ENCODE measurements around the gene GNPTG.

GNPTG gene

GRCh38 chr16:1312467-1312816 is 39.3 kb upstream of the GNPTG start:
- peak overlapping the region in 1 of 2 donors; percentile 92 for H3K4me3 ChIP-seq (ENCODE audit: low read depth in 1 of 2, low read length in 2 of 2)
- no peaks in the 10 kb centered on the region for H3K9me3 ChIP-seq (ENCODE audit: control insufficient read depth in 1 of 2, low read length in 2 of 2)
- H3K4me1 ChIP-seq (ENCODE audit: control insufficient read depth in 1 of 2, insufficient read depth in 2 of 2, low read length in 2 of 2) = peaks cover 10 to 48% of the 10 kb centered on the region in 2 donors
- peaks cover 22 to 38% of the 10 kb centered on the region in 2 donors for H3K36me3 ChIP-seq (ENCODE audit: control insufficient read depth in 1 of 2, insufficient read depth in 2 of 2, low read length in 2 of 2)
- H3K27me3 ChIP-seq (ENCODE audit: low read depth, low read length) = no peaks in the 10 kb centered on the region
- no peak overlapping the region for H3K27ac ChIP-seq (ENCODE audit: low read length)

DNA sequence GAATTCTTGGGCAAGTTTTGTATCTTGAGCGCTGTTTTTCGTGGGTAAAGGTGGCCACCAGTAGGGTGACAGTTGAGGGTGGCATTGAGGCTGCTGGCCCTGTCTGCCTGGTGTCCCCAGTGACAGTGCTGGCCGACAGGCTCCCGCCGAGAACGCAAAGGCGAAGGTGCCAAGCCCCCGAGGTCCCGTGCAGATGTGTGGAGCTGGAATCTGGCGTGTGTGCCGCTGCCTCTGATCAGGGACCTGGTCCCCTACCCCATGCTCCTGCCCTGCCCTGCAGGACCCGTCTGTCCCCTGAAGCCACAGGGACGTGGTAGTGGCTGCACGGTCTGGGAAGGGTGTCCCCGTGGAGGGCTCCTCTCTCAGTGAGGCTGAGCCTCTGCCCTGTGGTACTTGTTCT is 38.8 kb upstream of the GNPTG start:
- H3K27me3 ChIP-seq (ENCODE audit: low read depth, low read length) = no peaks in the 10 kb centered on the region
- peaks cover 27 to 42% of the 10 kb centered on the region in 2 donors for H3K36me3 ChIP-seq (ENCODE audit: control insufficient read depth in 1 of 2, insufficient read depth in 2 of 2, low read length in 2 of 2)
- H3K27ac ChIP-seq (ENCODE audit: low read length) = no peak overlapping the region
- peak overlapping the region in 1 of 2 donors; percentile 92 for H3K4me3 ChIP-seq (ENCODE audit: low read depth in 1 of 2, low read length in 2 of 2)
- no peaks in the 10 kb centered on the region for H3K9me3 ChIP-seq (ENCODE audit: control insufficient read depth in 1 of 2, low read length in 2 of 2)
- peaks cover 10 to 48% of the 10 kb centered on the region in 2 donors for H3K4me1 ChIP-seq (ENCODE audit: control insufficient read depth in 1 of 2, insufficient read depth in 2 of 2, low read length in 2 of 2)

DNA sequence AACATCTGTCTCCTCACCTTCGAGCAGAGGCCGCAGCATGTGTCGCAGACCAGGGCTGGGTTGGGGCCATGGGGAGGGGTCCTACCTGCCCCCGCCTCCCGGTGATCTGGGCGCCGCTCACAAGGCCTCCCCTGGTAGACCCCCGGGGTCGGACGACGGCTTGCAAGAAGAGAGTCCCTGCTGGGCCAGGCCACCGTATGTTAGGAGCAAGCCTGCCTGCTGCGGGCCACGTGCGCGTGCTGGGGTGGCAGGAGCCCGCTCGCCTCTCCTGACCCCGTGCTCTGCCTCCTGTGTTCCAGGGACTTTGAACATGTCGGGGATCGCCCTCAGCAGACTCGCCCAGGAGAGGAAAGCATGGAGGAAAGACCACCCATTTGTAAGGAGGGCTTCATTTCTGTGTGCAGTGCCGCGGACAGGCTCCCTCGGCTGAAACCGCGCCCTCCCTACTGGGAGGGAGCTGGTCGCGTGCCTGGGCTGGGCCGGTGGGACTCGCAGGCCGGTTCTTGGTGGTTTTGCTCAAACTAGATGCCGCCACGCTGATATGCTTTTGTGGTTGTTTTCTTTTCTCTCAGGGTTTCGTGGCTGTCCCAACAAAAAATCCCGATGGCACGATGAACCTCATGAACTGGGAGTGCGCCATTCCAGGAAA is 37.9 kb upstream of the GNPTG start:
- H3K4me3 ChIP-seq (ENCODE audit: low read depth in 1 of 2, low read length in 2 of 2) = no peak overlapping the region
- H3K27me3 ChIP-seq (ENCODE audit: low read depth, low read length) = no peaks in the 10 kb centered on the region
- peaks cover 10 to 48% of the 10 kb centered on the region in 2 donors for H3K4me1 ChIP-seq (ENCODE audit: control insufficient read depth in 1 of 2, insufficient read depth in 2 of 2, low read length in 2 of 2)
- no peaks in the 10 kb centered on the region for H3K9me3 ChIP-seq (ENCODE audit: control insufficient read depth in 1 of 2, low read length in 2 of 2)
- peaks cover 35 to 52% of the 10 kb centered on the region in 2 donors for H3K36me3 ChIP-seq (ENCODE audit: control insufficient read depth in 1 of 2, insufficient read depth in 2 of 2, low read length in 2 of 2)
- H3K27ac ChIP-seq (ENCODE audit: low read length) = no peak overlapping the region

DNA sequence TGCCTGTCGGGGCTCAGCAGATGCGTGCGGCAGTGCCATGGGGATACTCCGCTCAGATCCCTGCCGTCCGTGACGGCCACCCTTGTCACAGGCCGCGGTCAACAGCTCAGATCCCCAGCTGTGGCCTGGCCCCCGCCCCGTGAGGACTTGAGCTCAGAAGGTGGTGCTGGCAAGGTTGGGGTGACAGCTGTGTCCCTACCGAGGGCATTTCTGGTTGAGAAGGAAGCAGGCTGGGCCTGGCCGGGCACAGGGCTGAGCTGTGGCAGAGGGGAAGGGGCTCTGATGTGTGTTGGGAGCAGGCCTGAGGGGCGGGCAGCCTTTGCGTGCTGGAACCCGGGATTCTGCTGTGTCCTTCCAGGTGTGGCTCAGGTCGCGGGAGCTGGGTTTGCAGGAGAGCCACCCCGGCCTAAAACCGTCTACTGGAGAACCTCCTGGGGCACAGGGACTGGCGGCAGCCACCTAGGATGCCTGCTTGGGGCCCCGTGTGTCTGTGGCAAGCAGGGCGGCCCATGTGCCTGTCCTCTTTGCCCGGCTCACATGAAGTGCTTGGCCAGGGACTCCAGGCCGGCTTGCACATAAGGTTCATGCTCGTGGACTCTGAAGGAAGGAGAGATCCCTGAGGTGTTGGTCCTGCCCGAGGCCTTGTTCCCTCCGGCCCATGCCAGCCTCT is 37.2 kb upstream of the GNPTG start:
- H3K27me3 ChIP-seq (ENCODE audit: low read depth, low read length) = no peaks in the 10 kb centered on the region
- peaks cover 10 to 48% of the 10 kb centered on the region in 2 donors for H3K4me1 ChIP-seq (ENCODE audit: control insufficient read depth in 1 of 2, insufficient read depth in 2 of 2, low read length in 2 of 2)

GRCh38 chr16:1315081-1316032 is 36.4 kb upstream of the GNPTG start:
- Histone ChIP-seq H3K4me3 (ENCODE audit: low read depth in 1 of 2, low read length in 2 of 2) (no peak overlapping the region), H3K36me3 (ENCODE audit: control insufficient read depth in 1 of 2, insufficient read depth in 2 of 2, low read length in 2 of 2) (peaks cover 49 to 67% of the 10 kb centered on the region in 2 donors)

More for the DNA sequence above, 37.2 kb upstream of the GNPTG start:
- H3K36me3 ChIP-seq (ENCODE audit: control insufficient read depth in 1 of 2, insufficient read depth in 2 of 2, low read length in 2 of 2) = peaks cover 41 to 59% of the 10 kb centered on the region in 2 donors
- no peak overlapping the region for H3K4me3 ChIP-seq (ENCODE audit: low read depth in 1 of 2, low read length in 2 of 2)
- no peaks in the 10 kb centered on the region for H3K9me3 ChIP-seq (ENCODE audit: control insufficient read depth in 1 of 2, low read length in 2 of 2)
- H3K27ac ChIP-seq (ENCODE audit: low read length) = no peak overlapping the region

GRCh38 chr16:1316033-1316405 is 35.7 kb upstream of the GNPTG start:
- H3K36me3 ChIP-seq (ENCODE audit: control insufficient read depth in 1 of 2, insufficient read depth in 2 of 2, low read length in 2 of 2) = peaks cover 50 to 73% of the 10 kb centered on the region in 2 donors
- no peaks in the 10 kb centered on the region for H3K27me3 ChIP-seq (ENCODE audit: low read depth, low read length)
- H3K4me3 ChIP-seq (ENCODE audit: low read depth in 1 of 2, low read length in 2 of 2) = no peak overlapping the region
- no peaks in the 10 kb centered on the region for H3K9me3 ChIP-seq (ENCODE audit: control insufficient read depth in 1 of 2, low read length in 2 of 2)
- peaks cover 7 to 37% of the 10 kb centered on the region in 2 donors for H3K4me1 ChIP-seq (ENCODE audit: control insufficient read depth in 1 of 2, insufficient read depth in 2 of 2, low read length in 2 of 2)
- no peak overlapping the region for H3K27ac ChIP-seq (ENCODE audit: low read length)

More at GRCh38 chr16:1315081-1316032, 36.4 kb upstream of the GNPTG start:
- Histone ChIP-seq H3K9me3 (ENCODE audit: control insufficient read depth in 1 of 2, low read length in 2 of 2) (no peaks in the 10 kb centered on the region), H3K27ac (ENCODE audit: low read length) (no peak overlapping the region), H3K4me1 (ENCODE audit: control insufficient read depth in 1 of 2, insufficient read depth in 2 of 2, low read length in 2 of 2) (peaks cover 10 to 43% of the 10 kb centered on the region in 2 donors), H3K27me3 (ENCODE audit: low read depth, low read length) (no peaks in the 10 kb centered on the region)

GRCh38 chr16:1317479-1318267 is 34.1 kb upstream of the GNPTG start:
- no peaks in the 10 kb centered on the region for H3K27me3 ChIP-seq (ENCODE audit: low read depth, low read length)
- H3K27ac ChIP-seq (ENCODE audit: low read length) = no peak overlapping the region
- H3K4me1 ChIP-seq (ENCODE audit: control insufficient read depth in 1 of 2, insufficient read depth in 2 of 2, low read length in 2 of 2) = peaks cover 0 to 20% of the 10 kb centered on the region in 2 donors
- H3K36me3 ChIP-seq (ENCODE audit: control insufficient read depth in 1 of 2, insufficient read depth in 2 of 2, low read length in 2 of 2) = peaks cover 47 to 83% of the 10 kb centered on the region in 2 donors
- no peaks in the 10 kb centered on the region for H3K9me3 ChIP-seq (ENCODE audit: control insufficient read depth in 1 of 2, low read length in 2 of 2)
- no peak overlapping the region for H3K4me3 ChIP-seq (ENCODE audit: low read depth in 1 of 2, low read length in 2 of 2)

DNA sequence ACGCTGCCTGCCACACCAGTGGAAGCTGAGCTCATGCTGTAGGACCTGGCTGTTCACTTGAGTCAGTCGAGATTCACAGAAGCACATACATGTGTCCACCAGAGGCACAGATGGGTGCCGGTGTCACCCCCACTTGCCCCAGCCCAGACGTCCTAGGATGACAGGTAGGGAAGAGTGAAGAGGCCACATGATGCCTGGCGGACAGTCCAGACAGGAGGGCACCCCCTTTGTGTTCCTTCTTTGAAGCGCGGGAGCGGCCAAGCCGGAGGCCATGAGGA is 33.5 kb upstream of the GNPTG start:
- Histone ChIP-seq H3K27ac (ENCODE audit: low read length) (no peak overlapping the region), H3K36me3 (ENCODE audit: control insufficient read depth in 1 of 2, insufficient read depth in 2 of 2, low read length in 2 of 2) (peaks cover 47 to 85% of the 10 kb centered on the region in 2 donors), H3K9me3 (ENCODE audit: control insufficient read depth in 1 of 2, low read length in 2 of 2) (no peaks in the 10 kb centered on the region), H3K4me3 (ENCODE audit: low read depth in 1 of 2, low read length in 2 of 2) (no peak overlapping the region), H3K27me3 (ENCODE audit: low read depth, low read length) (no peaks in the 10 kb centered on the region), H3K4me1 (ENCODE audit: control insufficient read depth in 1 of 2, insufficient read depth in 2 of 2, low read length in 2 of 2) (peaks cover 0 to 15% of the 10 kb centered on the region in 2 donors)

DNA sequence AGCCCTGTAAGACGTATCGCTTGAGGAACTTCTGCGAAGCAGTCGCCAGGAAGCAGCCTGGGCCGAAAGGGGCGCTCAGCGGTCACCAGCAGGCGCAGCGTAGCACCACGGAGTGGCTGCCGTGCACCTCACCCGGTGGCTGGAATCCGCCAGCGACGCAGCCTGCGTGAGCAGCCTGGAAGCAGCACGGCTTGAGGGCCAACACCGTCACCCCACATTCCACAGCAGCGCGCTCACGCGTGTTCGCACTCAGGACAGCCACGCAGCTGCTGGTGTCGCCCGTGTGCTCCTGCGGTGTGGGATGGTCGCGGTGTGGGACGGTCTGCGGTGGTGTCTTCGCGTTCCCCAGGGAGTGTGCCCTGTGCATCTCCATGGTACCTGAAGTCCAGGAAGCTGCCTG is 32.7 kb upstream of the GNPTG start:
- Histone ChIP-seq H3K36me3 (ENCODE audit: control insufficient read depth in 1 of 2, insufficient read depth in 2 of 2, low read length in 2 of 2) (peaks cover 48 to 89% of the 10 kb centered on the region in 2 donors), H3K9me3 (ENCODE audit: control insufficient read depth in 1 of 2, low read length in 2 of 2) (no peaks in the 10 kb centered on the region), H3K4me3 (ENCODE audit: low read depth in 1 of 2, low read length in 2 of 2) (no peak overlapping the region), H3K4me1 (ENCODE audit: control insufficient read depth in 1 of 2, insufficient read depth in 2 of 2, low read length in 2 of 2) (peaks cover 0 to 7% of the 10 kb centered on the region in 2 donors), H3K27me3 (ENCODE audit: low read depth, low read length) (no peaks in the 10 kb centered on the region), H3K27ac (ENCODE audit: low read length) (no peak overlapping the region)

- Histone ChIP-seq H3K9me3 (ENCODE audit: control insufficient read depth in 1 of 2, low read length in 2 of 2) (no peaks in the 10 kb centered on the region), H3K36me3 (ENCODE audit: control insufficient read depth in 1 of 2, insufficient read depth in 2 of 2, low read length in 2 of 2) (peaks cover 52 to 88% of the 10 kb centered on the region in 2 donors), H3K27ac (ENCODE audit: low read length) (no peak overlapping the region), H3K4me3 (ENCODE audit: low read depth in 1 of 2, low read length in 2 of 2) (no peak overlapping the region), H3K4me1 (ENCODE audit: control insufficient read depth in 1 of 2, insufficient read depth in 2 of 2, low read length in 2 of 2) (no peaks in the 10 kb centered on the region), H3K27me3 (ENCODE audit: low read depth, low read length) (no peaks in the 10 kb centered on the region)
Observed at GRCh38 chr16:1320097-1320496, 31.6 kb upstream of the GNPTG start.

Measured in muscle layer of duodenum (tissue), 2 donors.